Activated B cell treated with CpG ODN at 0.5 μM for 24 hours (primary cell): Measurements from ENCODE around the gene CUX1. TPM values are rescaled to one million over a fixed set of nuclear protein-coding genes. Genes with fewer than 3 reads are reported as not detected.
"Not testable (repeated sequence)": the region's sequence is repeated elsewhere in the genome, so short reads cannot be mapped to it uniquely, and the experiment has no call there.

Experiments used
- ATAC-seq: fragments of 200-7000 bp; cut with Tn5 transposase; one replicate; pipeline ENCODE4 v1.10.0; 2021; ENCODE audit warnings: low read depth, mild to moderate bottlenecking, moderate library complexity
- CTCF ChIA-PET: fragments of 350-600 bp; sonication (Branson Sonifier 250); formaldehyde crosslinking; loops from one replicate; lab custom pipeline; 2021; ENCODE audit warnings: antibody characterized with exemption; lab: Charles Lee
- POLR2A ChIA-PET: fragments of 350-600 bp; sonication (Branson Sonifier 250); formaldehyde crosslinking; loops from one replicate; lab custom pipeline; 2021; ENCODE audit warnings: antibody characterized with exemption; lab: Charles Lee
- DNase-seq: peaks from one replicate; pipeline ENCODE4 v3.0.0; 2022
- H3K27ac Mint-ChIP-seq: one replicate; pipeline ENCODE4 v1.8.0; 2020; ENCODE audit warnings: mixed read lengths
- H3K27me3 Mint-ChIP-seq: one replicate; pipeline ENCODE4 v1.8.0; 2021; ENCODE audit warnings: mixed read lengths
- H3K36me3 Mint-ChIP-seq: one replicate; pipeline ENCODE4 v1.8.0; 2021; ENCODE audit warnings: low read depth, mixed read lengths
- H3K4me1 Mint-ChIP-seq: one replicate; pipeline ENCODE4 v1.8.0; 2021; ENCODE audit warnings: mixed read lengths
- H3K4me3 Mint-ChIP-seq: one replicate; pipeline ENCODE4 v1.8.0; 2020; ENCODE audit warnings: mild to moderate bottlenecking, mixed read lengths
- H3K9me3 Mint-ChIP-seq: one replicate; pipeline ENCODE4 v1.8.0; 2020; ENCODE audit warnings: mixed read lengths
- CTCF ChIP-seq: fragments of 200-600 bp; IDR thresholded peaks from one replicate; pipeline ENCODE4 v1.8.0; 2022; ENCODE audit warnings: antibody characterized with exemption, mild to moderate bottlenecking
- intact Hi-C: fragments of 100-400 bp; cut with micrococcal nuclease; formaldehyde crosslinking; loops from one replicate; pipeline ENCODE4 v1.15.1; 2024
- total RNA-seq: library from RNA; stranded (reverse); gene quantifications from 2 replicates; pipeline ENCODE4 v1.2.3, GENCODE V29; 2022

CUX1 gene
- total RNA-seq, 1 donor from 2014 or later: 61.7 TPM

DNA sequence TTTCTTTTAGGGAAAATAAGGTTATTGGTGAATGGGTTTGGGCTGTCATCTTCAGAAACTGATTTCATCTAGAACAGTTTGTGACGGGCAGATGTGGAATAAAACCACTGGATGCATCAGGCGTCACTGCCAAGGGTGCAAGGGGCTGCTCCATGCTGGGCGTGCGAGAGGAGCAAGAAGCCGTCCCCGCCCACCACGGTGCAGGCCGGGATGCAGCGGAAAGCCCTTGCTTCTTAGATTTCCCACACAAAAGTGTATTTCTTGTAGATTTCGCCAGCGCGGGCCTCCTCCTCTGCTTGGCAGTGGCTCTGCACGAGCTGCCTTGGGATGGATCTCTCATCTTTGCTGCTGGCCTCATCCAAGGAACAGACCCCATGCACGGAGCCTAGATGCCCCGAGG, 189.3 kb downstream of the CUX1 start:
- CTCF ChIA-PET: no interaction called here
- H3K36me3 Mint-ChIP-seq: peaks cover 2% of the 10 kb centered on the region
- H3K4me3 Mint-ChIP-seq: no peak overlapping the region
- H3K4me1 Mint-ChIP-seq: no peaks in the 10 kb centered on the region
- ATAC-seq: no peak
- POLR2A ChIA-PET: no interaction called here
- no peak for TF ChIP-seq CTCF
- intact Hi-C loops: no loop called here
- no peaks in the 10 kb centered on the region for H3K9me3 Mint-ChIP-seq
- no peak for DNase-seq
- no peaks in the 10 kb centered on the region for H3K27me3 Mint-ChIP-seq
- H3K27ac Mint-ChIP-seq: no peak overlapping the region

DNA sequence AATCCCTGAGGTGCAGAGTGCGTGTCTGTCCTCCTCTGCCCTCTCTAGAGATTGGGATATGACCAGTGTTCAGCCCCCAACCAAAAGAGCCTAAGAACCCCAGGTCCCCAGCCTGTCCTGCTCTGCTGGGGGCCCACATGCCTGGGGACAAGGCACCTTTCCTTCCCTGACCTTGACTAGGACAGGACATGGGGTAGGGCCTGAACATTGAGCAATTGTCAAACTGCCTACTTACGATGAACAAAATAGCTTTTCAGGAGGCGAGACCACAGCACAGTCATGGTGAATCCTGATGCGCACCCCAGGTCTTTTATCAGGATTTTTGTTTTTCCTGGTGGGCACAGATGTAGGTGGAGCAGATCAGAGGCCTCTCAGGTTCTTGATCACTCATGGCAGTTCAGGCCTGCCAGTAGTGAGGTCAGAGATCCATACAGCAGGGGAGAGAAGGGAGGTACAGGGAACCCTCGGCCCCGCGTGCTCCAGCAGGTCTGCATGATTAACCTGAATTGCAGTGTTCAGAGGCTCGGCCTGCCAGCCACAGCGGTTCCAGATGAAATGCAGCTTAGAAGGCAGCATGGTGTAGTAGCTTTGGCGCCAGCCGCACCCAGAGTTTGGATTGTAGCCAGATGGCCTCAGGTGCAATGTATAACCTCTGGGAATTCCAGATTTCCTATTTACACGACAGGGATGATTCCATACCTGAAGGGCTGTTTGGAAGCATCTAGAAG, 191.3 kb downstream of the CUX1 start:
- no peak for TF ChIP-seq CTCF
- H3K27me3 Mint-ChIP-seq: no peaks in the 10 kb centered on the region
- POLR2A ChIA-PET: no interaction called here
- CTCF ChIA-PET: no interaction called here
- intact Hi-C loops: no loop called here
- H3K27ac Mint-ChIP-seq: no peak overlapping the region
- H3K9me3 Mint-ChIP-seq: no peaks in the 10 kb centered on the region
- no peak overlapping the region for H3K4me3 Mint-ChIP-seq
- H3K36me3 Mint-ChIP-seq: peaks cover 2% of the 10 kb centered on the region
- ATAC-seq (no peak), DNase-seq (no peak)
- no peaks in the 10 kb centered on the region for H3K4me1 Mint-ChIP-seq

DNA sequence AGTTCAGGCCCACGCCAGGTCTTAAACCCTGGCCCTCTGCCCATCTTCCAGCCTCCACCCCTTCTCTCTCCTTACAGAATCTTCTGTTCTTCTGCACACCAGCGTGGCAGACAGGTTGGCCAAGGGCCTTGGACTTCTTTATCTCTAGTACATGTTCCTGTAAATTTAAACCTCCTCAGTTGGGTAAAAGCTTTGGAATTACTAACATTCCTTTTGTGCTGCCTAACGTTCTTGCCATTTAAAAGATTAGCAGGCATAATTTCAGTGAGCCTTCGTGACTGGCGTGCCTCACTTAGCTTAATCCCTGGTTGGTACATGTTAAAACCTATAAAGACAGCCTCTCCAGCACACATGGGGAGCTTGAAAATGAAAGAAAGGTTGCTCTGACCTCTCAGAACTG, 192.2 kb downstream of the CUX1 start:
- ATAC-seq (no peak), DNase-seq (no peak)
- Mint-ChIP-seq H3K9me3 (no peaks in the 10 kb centered on the region), H3K27me3 (no peaks in the 10 kb centered on the region), H3K4me1 (no peaks in the 10 kb centered on the region), H3K4me3 (no peak overlapping the region), H3K36me3 (peaks cover 7% of the 10 kb centered on the region), H3K27ac (no peak overlapping the region)
- TF ChIP-seq CTCF: no peak
- intact Hi-C loops: no loop called here
- POLR2A ChIA-PET: no interaction called here
- CTCF ChIA-PET: no interaction called here

GRCh38 chr7:102012112-102012830, 194.8 kb downstream of the CUX1 start:
- POLR2A ChIA-PET: not testable (repeated sequence)

GRCh38 chr7:102012941-102013461, 195.6 kb downstream of the CUX1 start:
- TF ChIP-seq CTCF: no peak
- H3K9me3 Mint-ChIP-seq: no peaks in the 10 kb centered on the region
- ChIA-PET POLR2A (no interaction called here), CTCF (no interaction called here)
- H3K4me3 Mint-ChIP-seq: no peak overlapping the region
- no peaks in the 10 kb centered on the region for H3K27me3 Mint-ChIP-seq
- DNase-seq (no peak), ATAC-seq (no peak)
- intact Hi-C loops: no loop called here
- H3K27ac Mint-ChIP-seq: no peak overlapping the region
- no peaks in the 10 kb centered on the region for H3K4me1 Mint-ChIP-seq
- H3K36me3 Mint-ChIP-seq: peaks cover 5% of the 10 kb centered on the region

More at GRCh38 chr7:102012112-102012830, 194.8 kb downstream of the CUX1 start:
- intact Hi-C loops, H3K4me3 Mint-ChIP-seq, H3K4me1 Mint-ChIP-seq, H3K27me3 Mint-ChIP-seq, H3K27ac Mint-ChIP-seq, DNase-seq, CTCF ChIA-PET, H3K9me3 Mint-ChIP-seq, ATAC-seq, H3K36me3 Mint-ChIP-seq: not testable (repeated sequence)
